CD4-positive, CD25-positive, alpha-beta regulatory T cell (primary cell): ENCODE measurements around the gene SLC12A2. TPM values are rescaled to one million over a fixed set of nuclear protein-coding genes. Genes with fewer than 3 reads are reported as not detected.
A peak's percentile ranks its signal among the peaks of the same experiment; 100 is the strongest.

Experiments used
- ATAC-seq, 2 donors: fragments of 150-1000 bp; cut with Tn5 transposase; one replicate each; pipeline ENCODE4 v1.10.0; 2021; ENCODE audit warnings: low read depth in 2 of 2, moderate number of reproducible peaks in 2 of 2, moderate library complexity in 1 of 2
- DNase-seq, 3 donors: peaks; one replicate each; pipeline versions ENCODE4 v3.0.0 to v3.0.0-alpha.2; 2012 to 2022; ENCODE audit warnings: mixed read lengths in 1 of 3
- H3K27ac ChIP-seq: one replicate; pipeline ENCODE4 v1.7.0; 2013; ENCODE audit warnings: mild to moderate bottlenecking, low read length; ENCODE audit not compliant: insufficient read depth, poor library complexity, severe bottlenecking
- H3K27me3 ChIP-seq: one replicate; pipeline ENCODE4 v1.7.0; 2013; ENCODE audit warnings: low read length; ENCODE audit not compliant: control insufficient read depth, insufficient read depth
- H3K36me3 ChIP-seq: one replicate; pipeline ENCODE4 v1.7.0; 2013; ENCODE audit warnings: mild to moderate bottlenecking, low read length, moderate library complexity; ENCODE audit not compliant: control insufficient read depth, insufficient read depth
- H3K4me1 ChIP-seq: 2 replicates; pipeline ENCODE4 v1.7.0; 2013; ENCODE audit warnings: mild to moderate bottlenecking, low read length; ENCODE audit not compliant: insufficient read depth, control insufficient read depth, poor library complexity, severe bottlenecking
- H3K4me3 ChIP-seq: one replicate; pipeline ENCODE4 v1.7.0; 2013; ENCODE audit warnings: low read depth, mild to moderate bottlenecking, low read length, moderate library complexity
- H3K9me3 ChIP-seq, 2 experiments: 1 replicate in 1 of 2; 2 replicates in 1 of 2; pipeline ENCODE4 v1.7.0; 2013; ENCODE audit warnings: low read length in 2 of 2, mild to moderate bottlenecking in 1 of 2, moderate library complexity in 1 of 2; ENCODE audit not compliant: control insufficient read depth in 2 of 2
- H3K27ac Mint-ChIP-seq, 3 donors: one replicate each; pipeline ENCODE4 v1.8.0; 2020 to 2022; ENCODE audit warnings: mild to moderate bottlenecking in 3 of 3, mixed read lengths in 3 of 3, moderate library complexity in 2 of 3
- H3K27me3 Mint-ChIP-seq: one replicate; pipeline ENCODE4 v1.8.0; 2022; ENCODE audit warnings: mild to moderate bottlenecking, mixed read lengths
- H3K36me3 Mint-ChIP-seq: one replicate; pipeline ENCODE4 v1.8.0; 2020; ENCODE audit warnings: mixed read lengths
- H3K4me1 Mint-ChIP-seq, 4 donors: one replicate each; pipeline ENCODE4 v1.8.0; 2020 to 2022; ENCODE audit warnings: mixed read lengths in 4 of 4, mild to moderate bottlenecking in 1 of 4
- H3K4me3 Mint-ChIP-seq, 4 donors: one replicate each; pipeline ENCODE4 v1.8.0; 2020 to 2022; ENCODE audit warnings: mild to moderate bottlenecking in 4 of 4, mixed read lengths in 4 of 4, moderate library complexity in 3 of 4
- H3K9me3 Mint-ChIP-seq, 7 donors: one replicate each; pipeline ENCODE4 v1.8.0; 2020 to 2022; ENCODE audit warnings: mixed read lengths in 7 of 7, mild to moderate bottlenecking in 3 of 7, moderate library complexity in 2 of 7
- polyA plus RNA-seq, 4 donors: library from polyadenylated mRNA; unstranded; fragments of 300-500 nt; fragmentation: Illumina TruSeq; gene quantifications; one replicate each; pipeline ENCODE4 v1.2.3, GENCODE V29; 2021
- total RNA-seq: library from RNA; stranded (reverse); gene quantifications from one replicate; pipeline ENCODE4 v1.2.3, GENCODE V29; 2022

The SLC12A2 gene
- total and polyA plus RNA-seq, 5 donors from 2014 or later, result 3.3 to 16.8 (median 5.7) TPM

GRCh38 chr5:128060644-128061385 is 22.8 kb upstream of the SLC12A2 start:
- Mint-ChIP-seq H3K27ac (no peak overlapping the region), H3K36me3 (peaks cover 31% of the 10 kb centered on the region), H3K4me1 (peaks cover 2 to 13% (median 10%) of the 10 kb centered on the region in 4 donors), H3K27me3 (no peaks in the 10 kb centered on the region), H3K9me3 (peaks cover 0 to 2% (median 0%) of the 10 kb centered on the region in 7 donors), H3K4me3 (no peak overlapping the region)
- H3K27me3 ChIP-seq, result no peaks in the 10 kb centered on the region
- ATAC-seq, result no peak
- no peak for DNase-seq
- no peaks in the 10 kb centered on the region for H3K9me3 ChIP-seq
- H3K4me1 ChIP-seq, result no peaks in the 10 kb centered on the region
- no peak overlapping the region for H3K27ac ChIP-seq
- H3K4me3 ChIP-seq, result no peak overlapping the region
- peaks cover 2% of the 10 kb centered on the region for H3K36me3 ChIP-seq

GRCh38 chr5:128062172-128062746 is 21.3 kb upstream of the SLC12A2 start:
- Histone ChIP-seq H3K4me3 (no peak overlapping the region), H3K9me3 (no peaks in the 10 kb centered on the region), H3K4me1 (no peaks in the 10 kb centered on the region), H3K36me3 (no peaks in the 10 kb centered on the region), H3K27ac (no peak overlapping the region), H3K27me3 (no peaks in the 10 kb centered on the region)
- H3K9me3 Mint-ChIP-seq, result peaks cover 0 to 2% (median 0%) of the 10 kb centered on the region in 7 donors
- peaks cover 27% of the 10 kb centered on the region for H3K36me3 Mint-ChIP-seq
- DNase-seq (no peak), ATAC-seq (no peak)
- H3K4me1 Mint-ChIP-seq, result peaks cover 0 to 15% (median 11%) of the 10 kb centered on the region in 4 donors
- no peak overlapping the region for H3K4me3 Mint-ChIP-seq
- no peaks in the 10 kb centered on the region for H3K27me3 Mint-ChIP-seq
- no peak overlapping the region for H3K27ac Mint-ChIP-seq

GRCh38 chr5:128074171-128074570 is 9.4 kb upstream of the SLC12A2 start:
- Mint-ChIP-seq H3K27me3 (no peaks in the 10 kb centered on the region), H3K27ac (peak overlapping the region in 1 of 3 donors; percentile 21), H3K36me3 (peaks cover 3% of the 10 kb centered on the region), H3K4me3 (no peak overlapping the region), H3K9me3 (no peaks in the 10 kb centered on the region), H3K4me1 (peaks cover 8 to 40% (median 25%) of the 10 kb centered on the region in 4 donors)
- no peak overlapping the region for H3K4me3 ChIP-seq
- H3K27ac ChIP-seq, result no peak overlapping the region
- no peaks in the 10 kb centered on the region for H3K36me3 ChIP-seq
- DNase-seq (no peak), ATAC-seq (no peak)
- no peaks in the 10 kb centered on the region for H3K27me3 ChIP-seq
- no peaks in the 10 kb centered on the region for H3K9me3 ChIP-seq
- H3K4me1 ChIP-seq, result peaks cover 3% of the 10 kb centered on the region

DNA sequence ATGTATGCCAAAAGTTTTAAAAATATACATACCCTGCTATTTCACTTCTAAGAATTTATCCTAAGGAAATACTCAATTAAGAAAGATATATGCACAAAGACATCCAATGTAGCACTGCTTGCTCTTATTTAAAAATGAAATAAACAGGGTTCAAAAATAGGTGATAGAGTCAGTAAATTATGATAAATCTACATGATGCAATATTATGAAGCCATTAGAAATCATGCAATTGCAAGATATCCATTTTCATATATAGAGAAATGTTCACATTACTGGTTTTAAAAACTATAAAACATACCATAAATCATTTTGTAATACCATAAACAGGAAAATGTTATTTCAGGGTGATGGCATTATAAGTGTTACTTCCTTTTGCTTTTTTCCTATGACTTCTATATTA is 8.6 kb upstream of the SLC12A2 start:
- Histone ChIP-seq H3K27ac (no peak overlapping the region), H3K36me3 (no peaks in the 10 kb centered on the region), H3K27me3 (no peaks in the 10 kb centered on the region), H3K4me3 (no peak overlapping the region), H3K4me1 (peaks cover 11% of the 10 kb centered on the region), H3K9me3 (no peaks in the 10 kb centered on the region)
- peaks cover 3% of the 10 kb centered on the region for H3K36me3 Mint-ChIP-seq
- no peaks in the 10 kb centered on the region for H3K9me3 Mint-ChIP-seq
- no peaks in the 10 kb centered on the region for H3K27me3 Mint-ChIP-seq
- no peak for DNase-seq
- no peak for ATAC-seq
- no peak overlapping the region for H3K27ac Mint-ChIP-seq
- H3K4me1 Mint-ChIP-seq, result peaks cover 12 to 43% (median 29%) of the 10 kb centered on the region in 4 donors
- no peak overlapping the region for H3K4me3 Mint-ChIP-seq

DNA sequence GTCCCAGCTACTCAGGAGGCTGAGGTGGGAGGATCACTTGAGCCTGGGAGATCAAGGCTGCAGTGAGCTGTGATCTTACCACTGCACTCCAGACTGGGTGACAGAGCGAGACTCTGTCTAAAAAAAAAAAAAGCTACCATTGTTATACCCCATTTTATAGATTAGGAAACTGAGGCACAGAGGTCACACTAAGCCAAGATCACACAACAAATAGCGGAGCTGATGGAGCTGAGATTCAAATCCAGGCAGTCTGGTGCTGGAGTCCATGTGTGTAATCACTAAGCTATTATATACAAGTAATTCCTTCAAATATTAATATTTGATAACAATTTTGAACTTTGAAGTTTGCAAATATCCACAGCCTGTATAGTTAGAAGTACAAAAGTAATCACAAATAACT is 6.0 kb upstream of the SLC12A2 start:
- Mint-ChIP-seq H3K9me3 (no peaks in the 10 kb centered on the region), H3K27ac (no peak overlapping the region), H3K36me3 (peaks cover 3% of the 10 kb centered on the region), H3K4me3 (no peak overlapping the region), H3K27me3 (no peaks in the 10 kb centered on the region), H3K4me1 (peaks cover 32 to 64% (median 47%) of the 10 kb centered on the region in 4 donors)
- ATAC-seq, result no peak
- H3K9me3 ChIP-seq, result no peaks in the 10 kb centered on the region
- no peaks in the 10 kb centered on the region for H3K36me3 ChIP-seq
- H3K27me3 ChIP-seq, result no peaks in the 10 kb centered on the region
- H3K4me1 ChIP-seq, result peaks cover 29% of the 10 kb centered on the region
- H3K27ac ChIP-seq, result no peak overlapping the region
- no peak overlapping the region for H3K4me3 ChIP-seq
- DNase-seq, result no peak

- Histone ChIP-seq H3K36me3 (no peaks in the 10 kb centered on the region), H3K4me1 (peaks cover 37% of the 10 kb centered on the region), H3K9me3 (no peaks in the 10 kb centered on the region), H3K27ac (no peak overlapping the region), H3K27me3 (no peaks in the 10 kb centered on the region), H3K4me3 (peak overlapping the region; percentile 41)
- ATAC-seq (no peak), DNase-seq (no peak)
- peak overlapping the region; percentile 67 to 95 (median 91) for H3K27ac Mint-ChIP-seq
- H3K4me3 Mint-ChIP-seq, result peak overlapping the region; percentile 90 to 95 (median 92)
- no peaks in the 10 kb centered on the region for H3K27me3 Mint-ChIP-seq
- H3K9me3 Mint-ChIP-seq, result no peaks in the 10 kb centered on the region
- no peaks in the 10 kb centered on the region for H3K36me3 Mint-ChIP-seq
- H3K4me1 Mint-ChIP-seq, result peaks cover 38 to 71% (median 54%) of the 10 kb centered on the region in 4 donors
Observed at GRCh38 chr5:128081111-128081851, 2.3 kb upstream of the SLC12A2 start.

- Mint-ChIP-seq H3K9me3 (peaks cover 0 to under 1% (median 0%) of the 10 kb centered on the region in 7 donors), H3K4me1 (peaks cover 48 to 74% (median 59%) of the 10 kb centered on the region in 4 donors)
- H3K4me1 ChIP-seq, result peaks cover 38% of the 10 kb centered on the region
Observed at GRCh38 chr5:128082551-128083032, 974 bp upstream of the SLC12A2 start.

More at GRCh38 chr5:128082551-128083032, 974 bp upstream of the SLC12A2 start:
- no peaks in the 10 kb centered on the region for H3K27me3 ChIP-seq
- Mint-ChIP-seq H3K4me3 (peak overlapping the region; percentile 90 to 95 (median 92)), H3K27me3 (no peaks in the 10 kb centered on the region), H3K36me3 (no peaks in the 10 kb centered on the region), H3K27ac (peak overlapping the region; percentile 67 to 95 (median 91))
- peak overlapping the region; percentile 97 for H3K4me3 ChIP-seq
- no peaks in the 10 kb centered on the region for H3K36me3 ChIP-seq
- DNase-seq (no peak), ATAC-seq (peak; percentile 41 to 45)
- H3K9me3 ChIP-seq, result no peaks in the 10 kb centered on the region
- H3K27ac ChIP-seq, result peak overlapping the region; percentile 93
